NCI-H2196 (cell line): ENCODE results near the gene RAET1L.
"Not testable (repeated sequence)": the region's sequence is repeated elsewhere in the genome, so short reads cannot be mapped to it uniquely, and the experiment has no call there.

ENCODE experiments used
- DNase-seq: peaks from one replicate; lab custom pipeline; 2025; ENCODE audit not compliant: unreplicated experiment; lab: John Stamatoyannopoulos, UW

The RAET1L gene

DNA sequence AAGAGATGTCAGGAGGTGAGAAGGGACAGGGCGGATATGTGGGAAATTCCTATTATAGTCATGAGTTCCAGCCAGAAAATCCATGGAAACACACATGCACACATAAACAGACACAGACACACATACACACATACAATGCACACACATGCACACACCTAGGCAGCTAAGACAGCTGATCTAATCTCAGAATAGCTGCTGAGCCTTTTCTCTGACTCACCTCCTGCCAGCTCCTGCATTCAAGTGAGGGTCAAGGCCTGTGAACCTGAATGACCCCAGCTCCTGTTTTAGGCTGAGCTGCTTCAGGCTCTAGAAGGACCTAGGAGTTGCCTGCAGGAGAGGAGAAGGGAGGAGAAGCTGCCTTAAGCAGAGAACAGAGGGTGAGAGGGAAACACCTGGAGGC, 21.6 kb upstream of the RAET1L start:
- no peak for DNase-seq

DNA sequence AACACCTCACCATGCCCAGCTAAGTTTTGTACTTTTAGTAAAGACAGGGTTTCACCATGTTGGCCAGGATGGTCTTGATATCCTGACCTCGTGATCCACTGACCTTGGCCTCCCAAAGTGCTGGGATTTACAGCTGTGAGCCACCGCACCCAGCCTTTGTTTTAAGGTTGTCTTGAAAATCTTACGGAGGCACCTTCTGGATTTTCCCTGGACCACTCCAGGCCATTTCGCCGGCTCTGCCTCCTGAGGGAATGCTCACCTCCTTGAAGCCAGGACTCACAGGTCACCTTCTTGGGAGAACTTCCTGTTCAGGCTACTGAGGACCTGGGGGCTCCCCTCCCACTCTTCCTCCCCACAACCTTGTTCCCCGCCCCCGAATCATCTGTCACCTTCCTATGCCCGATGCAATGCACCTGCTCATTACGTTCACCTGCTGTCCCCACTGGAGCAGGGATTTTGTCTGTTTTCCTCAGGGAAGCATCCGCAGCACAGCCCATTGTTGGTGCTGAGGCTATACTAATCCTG, 19.4 kb upstream of the RAET1L start:
- no peak for DNase-seq

DNA sequence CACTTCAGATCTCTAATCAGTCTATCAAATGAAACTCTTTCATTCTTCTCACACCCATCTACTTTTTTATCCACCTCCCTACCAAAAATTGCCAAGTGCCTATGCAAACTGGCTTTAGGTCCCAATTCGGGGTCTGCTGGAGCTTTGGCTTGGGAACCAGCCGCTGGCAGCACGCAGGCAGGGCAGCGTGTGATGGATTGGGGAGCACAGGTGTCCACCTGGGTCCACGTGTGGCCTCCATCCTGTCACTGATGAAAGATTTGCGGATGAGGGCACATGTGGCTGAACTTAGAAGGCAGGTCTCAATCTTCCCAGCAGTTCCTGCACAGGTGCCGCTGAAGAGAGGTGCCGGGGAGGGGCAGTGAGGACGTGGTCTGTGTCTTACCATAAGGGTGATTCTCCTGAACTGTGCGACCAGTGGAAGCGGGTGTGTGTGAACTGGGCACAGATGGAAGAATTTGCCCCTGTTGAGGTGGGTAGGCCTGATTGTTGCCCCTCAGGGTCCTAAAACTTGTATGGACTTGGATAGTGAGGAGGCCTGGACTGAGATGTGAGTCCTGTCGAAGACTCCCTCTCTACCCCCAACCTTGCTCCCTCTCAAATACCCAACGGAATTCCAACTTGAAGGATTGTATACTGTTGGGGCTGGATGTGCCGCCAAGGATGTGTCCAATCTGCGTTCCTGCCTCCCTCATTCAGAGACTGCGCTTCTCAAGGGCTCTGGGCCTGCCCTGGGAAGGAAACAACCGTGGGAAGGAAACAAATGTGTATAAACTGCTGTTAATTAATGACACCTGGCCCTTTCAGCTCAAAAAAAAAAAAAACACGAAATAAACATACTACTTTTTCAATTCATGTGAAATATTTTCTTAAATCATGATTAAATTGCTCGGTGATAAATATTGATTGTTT, 18.4 kb upstream of the RAET1L start:
- no peak for DNase-seq

DNA sequence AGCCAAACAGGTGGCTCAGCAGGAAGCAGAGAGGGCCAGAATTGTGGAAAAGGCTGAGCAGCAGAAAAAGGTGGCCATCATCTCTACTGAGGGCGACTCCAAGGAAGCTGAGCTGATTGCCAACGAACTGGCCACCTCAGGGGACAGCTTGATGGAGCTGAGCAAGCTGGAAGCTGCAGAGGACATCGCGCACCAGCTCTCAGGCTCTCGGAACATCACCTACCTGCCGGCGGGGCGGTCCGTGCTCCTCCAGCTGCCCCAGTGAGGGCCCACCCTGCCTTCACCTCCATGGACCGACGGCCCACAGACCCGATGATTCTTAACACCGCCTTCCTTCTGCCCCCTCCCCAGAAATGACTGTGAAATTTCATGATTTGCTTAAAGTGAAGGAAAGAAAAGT, 17.8 kb upstream of the RAET1L start:
- DNase-seq, result no peak

DNA sequence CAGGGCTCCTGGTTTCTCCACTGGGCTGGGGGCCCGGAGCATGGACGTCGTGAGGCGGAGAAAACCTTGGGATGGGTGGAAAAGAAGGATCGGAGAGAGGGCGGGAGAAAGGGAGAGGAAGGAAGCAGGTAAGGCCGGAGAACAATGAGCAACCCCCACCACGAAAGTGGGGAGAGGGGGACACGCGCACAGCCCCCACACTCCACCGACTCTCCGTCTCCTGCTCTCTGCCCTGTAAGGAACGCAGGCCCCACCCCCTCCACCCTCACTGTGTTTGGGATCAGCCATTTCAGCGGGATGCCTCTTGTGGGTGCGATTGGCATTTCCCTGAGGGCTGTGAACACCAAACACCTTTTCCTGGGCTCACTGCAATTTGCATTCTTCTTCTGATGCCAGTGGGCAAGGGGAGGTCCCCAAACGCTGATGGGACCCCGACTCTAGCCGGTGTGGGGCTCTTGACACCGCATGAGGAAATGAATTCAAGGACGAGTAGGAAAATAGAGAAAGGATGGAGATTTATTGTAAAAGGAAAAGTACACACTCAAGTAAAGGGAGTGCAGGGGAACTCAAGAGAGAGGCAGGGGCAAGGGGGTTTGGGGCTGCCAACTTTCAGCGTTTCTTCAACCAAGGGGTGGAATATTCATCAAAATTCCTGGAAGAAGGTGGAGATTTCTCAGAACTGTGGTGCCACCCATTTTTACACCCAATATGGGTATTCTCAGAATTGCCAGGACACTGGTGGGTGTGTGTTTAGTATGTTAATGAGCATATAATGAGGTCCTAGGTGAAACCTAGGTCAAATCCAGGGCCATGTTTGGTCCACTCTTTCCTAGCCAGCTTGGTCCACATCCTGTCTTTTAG, 13.1 kb upstream of the RAET1L start:
- DNase-seq, result no peak

DNA sequence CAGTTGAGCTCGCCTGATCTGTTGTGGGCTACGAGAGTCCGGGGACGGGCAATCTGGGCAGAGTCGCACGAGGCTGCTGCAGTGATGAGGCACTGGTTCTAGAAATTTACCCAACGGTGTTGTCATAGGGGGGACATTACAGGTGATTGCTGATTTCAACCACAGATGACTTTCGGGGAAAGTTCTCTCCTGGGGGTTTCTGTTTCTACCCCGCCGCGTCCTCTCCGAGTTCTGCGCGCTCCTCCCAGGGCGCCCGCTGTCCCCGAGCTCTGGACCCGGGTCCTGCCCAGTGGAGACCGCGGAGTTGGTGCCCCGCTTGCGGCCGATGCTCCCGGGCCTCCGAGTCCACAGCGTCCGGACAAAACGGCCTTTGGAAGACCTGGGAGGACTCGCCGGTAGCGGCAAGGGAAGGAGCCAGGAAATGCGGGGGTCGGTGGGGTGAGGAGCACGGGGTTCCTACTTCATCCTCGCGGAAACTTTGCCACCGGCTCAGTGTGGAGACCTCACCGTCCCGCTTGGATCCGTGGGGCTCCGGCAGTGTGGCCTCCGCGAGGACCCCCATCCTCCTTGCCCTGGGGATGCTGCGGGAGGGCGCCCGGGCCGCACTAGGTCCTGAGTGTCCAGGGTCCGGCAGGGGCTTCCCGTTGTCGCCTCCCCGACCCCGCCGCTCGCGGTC, 12.3 kb upstream of the RAET1L start:
- DNase-seq, result no peak

DNA sequence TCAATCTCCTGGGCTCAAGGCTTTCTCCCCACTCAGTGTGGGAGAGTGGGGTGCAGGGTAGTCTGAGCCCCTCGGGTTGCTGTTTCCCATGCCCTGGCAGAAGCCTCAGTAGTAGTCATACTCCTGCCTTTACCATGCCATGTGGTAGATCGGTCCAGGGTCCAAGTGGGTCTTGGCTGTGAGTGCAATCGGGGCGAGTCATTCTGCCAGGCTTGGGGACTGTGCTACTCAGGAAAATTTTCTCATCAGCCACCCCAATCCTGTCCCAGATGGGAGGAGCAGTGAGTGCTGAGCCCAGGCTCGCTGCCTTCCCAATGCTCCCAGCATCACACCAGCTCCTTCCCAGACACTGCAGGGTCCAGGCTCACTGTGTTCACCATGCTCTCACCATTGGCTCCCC, 10.7 kb upstream of the RAET1L start:
- DNase-seq, result no peak

DNA sequence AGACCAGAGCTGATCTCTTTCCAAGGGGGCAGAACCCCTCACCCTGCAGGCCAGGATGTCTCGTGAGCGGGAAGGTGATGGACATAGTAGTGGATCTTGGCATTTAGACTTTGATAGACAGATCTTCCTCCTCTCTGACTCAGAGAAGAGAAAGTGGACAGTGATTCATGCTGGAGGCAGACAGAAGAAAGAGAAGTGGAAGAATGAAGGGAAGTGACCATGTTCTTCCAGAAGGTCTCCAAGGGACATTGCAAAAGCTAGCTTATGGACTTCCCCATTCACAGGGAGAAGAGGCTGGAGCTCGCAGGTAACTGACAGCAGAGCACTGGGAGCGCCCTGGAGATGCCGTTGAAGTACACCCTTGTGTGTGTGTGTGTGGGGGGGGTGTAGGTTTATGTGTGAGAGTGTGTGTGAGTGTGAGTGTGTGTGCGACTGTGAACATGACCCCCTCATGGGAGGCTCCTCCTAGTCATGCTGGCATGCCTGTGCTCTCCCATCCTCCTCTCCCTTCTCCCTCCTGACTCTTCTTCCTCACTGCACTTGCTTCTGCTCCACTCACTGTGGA, 8.0 kb upstream of the RAET1L start:
- no peak for DNase-seq

DNA sequence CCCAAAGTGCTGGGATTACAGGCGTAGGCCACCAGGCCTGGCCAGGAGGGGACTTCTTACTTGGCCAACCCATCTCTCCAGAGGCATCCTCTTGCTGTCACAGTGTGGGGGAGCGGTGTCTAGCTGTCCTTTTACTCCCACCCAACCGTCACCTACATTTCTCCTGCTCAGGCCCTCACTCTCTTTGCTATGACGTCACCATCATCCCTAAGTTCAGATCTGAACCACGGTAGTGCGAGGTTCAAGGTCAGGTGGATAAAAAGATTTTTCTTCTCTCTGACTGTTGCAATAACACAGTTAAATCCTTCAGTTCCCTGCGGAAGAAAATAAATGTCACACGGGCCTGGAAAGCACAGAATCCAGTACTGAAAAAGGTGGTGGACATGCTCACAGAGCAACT, 7.3 kb upstream of the RAET1L start:
- DNase-seq, result no peak

DNA sequence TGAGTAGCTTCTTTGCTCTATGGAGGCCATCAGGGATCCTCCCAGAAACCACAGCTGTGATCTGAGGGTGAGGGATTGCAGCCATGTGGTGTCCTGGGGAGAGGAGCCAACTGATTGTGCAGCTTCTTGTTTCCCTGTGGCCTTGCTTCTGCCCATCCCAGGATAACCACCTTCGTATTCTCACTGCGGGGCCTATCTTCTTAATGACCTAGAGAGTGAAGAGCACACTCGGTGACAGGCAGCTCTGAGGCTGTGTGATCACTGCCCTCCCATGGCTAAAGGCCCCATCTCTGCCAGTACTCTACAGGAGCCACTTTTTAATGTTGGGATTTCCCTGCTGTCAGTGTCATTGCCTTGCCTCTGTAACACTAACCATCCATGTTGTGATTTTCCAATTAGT, 5.3 kb upstream of the RAET1L start:
- no peak for DNase-seq

DNA sequence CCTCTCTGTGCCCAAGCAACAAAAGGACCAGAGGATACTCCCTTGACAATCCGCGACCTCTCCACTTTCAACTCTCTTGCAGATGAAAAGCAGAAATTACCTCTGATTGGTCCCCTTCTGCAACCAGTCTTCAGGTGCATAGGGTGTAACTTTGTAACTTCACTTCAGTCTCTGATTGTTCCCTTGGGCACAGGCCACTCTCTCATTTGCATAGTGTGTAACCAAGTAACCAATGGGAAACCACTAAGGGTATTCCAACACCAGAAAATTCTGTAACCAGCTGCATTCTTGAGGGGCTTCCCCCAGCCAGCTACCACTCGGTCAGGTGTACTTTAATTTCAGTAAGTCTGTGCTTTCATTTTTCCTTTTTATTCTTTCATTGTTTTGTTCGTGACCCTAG, 4.4 kb upstream of the RAET1L start:
- no peak for DNase-seq

DNA sequence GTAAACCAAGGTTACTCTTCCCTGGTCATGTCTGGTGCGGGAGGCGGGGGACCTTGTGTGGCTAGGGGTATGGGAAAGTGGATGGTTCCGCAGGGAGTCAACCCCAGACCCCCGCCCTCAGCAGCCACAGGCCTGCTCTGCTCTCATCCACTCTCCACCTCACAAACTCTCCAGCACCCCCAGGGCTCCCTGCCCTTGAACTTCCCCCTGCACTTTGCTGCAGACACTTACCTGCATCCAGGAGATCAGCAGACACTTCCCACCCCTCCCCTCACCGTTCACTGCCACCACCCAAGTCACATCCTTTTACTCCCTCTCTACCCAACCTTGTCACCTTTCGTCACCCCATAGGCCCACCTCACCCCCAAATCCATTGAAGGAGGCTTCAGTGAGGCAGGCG, 3.9 kb upstream of the RAET1L start:
- DNase-seq, result no peak

DNA sequence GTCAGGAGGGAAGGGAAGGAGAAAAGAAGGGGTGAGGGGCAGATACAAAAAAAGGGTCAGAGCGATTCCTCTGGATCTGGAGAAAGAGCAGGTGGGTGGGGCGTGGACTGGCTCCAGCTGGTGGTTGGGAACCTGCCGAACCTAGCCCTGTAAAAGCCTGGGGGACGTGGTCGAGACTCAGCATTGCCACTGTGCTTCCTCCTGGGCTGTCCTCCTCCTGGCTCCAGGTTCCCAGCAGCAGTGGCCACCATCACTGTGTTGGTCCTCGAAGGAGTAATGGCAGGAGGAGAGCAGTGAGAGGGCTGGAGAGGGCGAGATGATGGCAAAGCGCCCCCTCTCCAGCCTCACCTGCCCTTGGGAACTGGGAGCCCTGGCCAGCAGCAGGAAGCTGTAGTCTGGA, 3.5 kb upstream of the RAET1L start:
- DNase-seq, result no peak

DNA sequence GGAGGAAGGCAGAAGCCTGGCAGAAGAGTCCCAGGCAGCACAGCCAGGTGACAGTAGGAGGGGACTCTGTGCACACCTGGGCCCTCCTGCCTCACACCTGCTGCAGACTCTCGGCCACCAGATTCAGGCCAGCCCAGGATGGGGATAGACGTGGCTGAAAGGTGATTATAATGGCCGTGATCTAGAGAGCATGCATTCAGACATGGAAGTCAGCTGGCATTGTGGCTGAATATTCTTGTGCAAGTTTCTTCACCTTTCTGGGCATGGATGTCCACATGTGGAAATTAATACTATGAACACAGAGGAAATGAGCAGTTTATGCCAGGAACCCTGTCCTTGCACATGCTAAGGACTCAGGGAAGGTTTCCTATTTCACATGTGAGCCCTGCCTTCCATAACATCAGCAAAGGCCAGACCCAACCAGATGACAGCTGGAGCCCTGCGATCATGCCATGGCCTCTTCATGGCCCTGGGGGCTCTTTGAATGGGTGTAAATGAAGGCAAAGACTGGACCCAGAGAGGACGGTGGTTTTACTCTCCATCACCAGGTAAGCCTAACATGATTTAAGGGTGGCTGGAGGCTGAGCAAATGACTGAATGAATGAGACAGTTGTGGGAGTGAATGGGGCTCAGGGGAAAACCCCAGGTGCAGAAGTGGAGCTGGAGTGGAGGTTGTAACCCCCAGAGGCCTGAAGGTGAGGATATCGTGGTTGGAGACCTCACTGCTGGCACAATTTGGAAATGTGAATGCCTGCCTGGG, 2.7 kb upstream of the RAET1L start:
- no peak for DNase-seq

DNA sequence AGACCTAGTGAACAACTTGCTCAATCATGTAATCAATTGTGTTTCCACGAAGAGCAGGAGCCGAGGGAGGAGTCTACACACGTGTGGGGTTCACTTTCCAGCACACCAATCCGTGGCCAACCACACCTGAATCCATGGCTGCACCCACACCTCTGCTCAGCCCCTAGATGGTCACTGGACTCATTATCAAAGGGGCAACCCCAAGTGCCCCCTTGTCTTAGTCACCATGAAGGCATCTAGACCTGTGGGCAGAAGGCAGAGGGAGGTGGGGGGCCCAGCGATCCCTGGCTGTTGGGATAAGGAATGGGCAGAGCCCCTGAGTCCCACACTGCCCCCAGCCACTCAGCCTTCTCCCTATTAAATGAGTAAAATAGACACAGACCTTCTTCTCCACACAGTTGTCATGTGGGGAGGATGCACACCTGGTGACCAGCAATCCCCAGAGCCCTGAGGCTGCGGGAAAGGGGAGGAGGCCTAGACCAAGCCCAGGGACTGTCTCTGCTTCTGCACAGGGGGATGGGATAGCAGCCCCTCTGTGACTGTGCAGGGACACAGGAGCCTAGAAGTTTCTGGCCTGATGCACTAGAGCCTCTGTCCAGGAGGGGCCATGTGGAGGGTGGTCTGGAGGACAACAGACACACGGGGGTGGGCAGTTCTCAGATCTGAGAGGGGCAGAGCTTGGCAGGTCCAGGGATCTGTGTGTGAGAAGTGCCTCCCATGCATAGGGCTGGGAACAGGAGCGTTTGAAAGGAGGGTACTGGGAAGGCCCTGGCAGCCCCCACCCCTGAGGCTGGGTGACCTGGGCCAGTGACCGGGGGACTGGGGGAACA, 1.9 kb upstream of the RAET1L start:
- DNase-seq, result no peak

DNA sequence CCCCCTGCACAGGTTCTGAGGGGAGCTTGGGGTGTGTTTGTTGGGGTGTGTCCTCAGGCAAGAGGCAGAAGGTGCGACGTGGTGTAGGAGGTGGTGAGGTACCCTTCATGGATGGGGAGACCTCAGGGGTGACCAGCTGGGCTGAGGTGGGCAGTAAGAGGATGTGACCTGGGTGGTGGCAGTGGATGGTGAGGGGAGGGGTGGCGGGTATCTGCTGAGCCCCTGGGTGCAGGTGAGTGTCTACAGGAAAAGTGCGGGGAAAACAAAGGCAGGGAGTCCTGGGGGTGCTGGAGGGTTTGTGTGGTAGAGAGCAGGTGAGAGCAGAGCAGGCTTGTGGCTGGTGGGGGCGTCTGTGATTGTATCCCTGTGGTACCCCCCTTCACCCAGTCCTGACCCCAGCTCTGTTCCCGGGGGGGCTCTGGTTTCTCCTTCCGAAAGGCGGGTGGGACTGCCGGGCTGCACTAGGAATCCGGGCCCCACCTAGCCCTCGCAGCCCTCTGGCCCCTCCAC, 631 bp downstream of the RAET1L start:
- no peak for DNase-seq

DNA sequence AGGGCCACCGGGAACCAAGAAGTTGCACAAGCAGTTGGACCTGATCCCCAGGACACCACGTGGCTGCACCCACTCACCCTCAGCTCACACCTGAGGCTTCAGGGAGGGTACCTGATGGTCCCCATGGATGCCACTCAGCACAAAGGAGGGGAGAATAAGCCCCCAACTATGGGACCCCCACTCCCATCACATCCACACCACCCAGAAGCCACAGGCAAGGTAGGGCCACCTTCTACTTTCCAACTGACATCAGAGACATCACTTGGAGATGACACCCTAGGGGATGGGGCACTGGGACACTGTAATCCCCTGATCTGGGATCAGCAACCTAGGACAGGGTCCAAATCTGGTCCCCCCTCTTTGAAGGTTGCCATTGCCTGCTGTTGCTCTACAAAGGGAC, 1.3 kb downstream of the RAET1L start:
- not testable (repeated sequence) for DNase-seq

DNA sequence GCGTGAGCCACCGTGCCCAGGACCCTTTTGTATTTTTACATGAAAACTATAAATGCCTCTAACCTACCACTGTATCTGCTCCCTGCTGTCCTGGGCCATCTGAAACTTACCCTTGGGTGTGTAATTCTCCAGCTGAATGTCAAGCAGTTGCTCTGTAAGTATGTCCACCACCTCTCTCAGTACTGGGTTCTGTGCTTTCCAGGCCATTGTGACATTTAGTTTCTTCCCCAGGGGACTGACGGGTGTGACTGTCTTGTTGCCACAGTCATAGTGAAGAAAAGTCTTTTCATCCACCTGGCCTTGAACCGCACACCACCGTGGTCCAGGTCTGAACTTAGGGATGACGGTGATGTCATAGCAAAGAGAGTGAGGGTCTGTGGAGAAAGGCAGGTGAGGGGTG, 3.5 kb downstream of the RAET1L start:
- not testable (repeated sequence) for DNase-seq

DNA sequence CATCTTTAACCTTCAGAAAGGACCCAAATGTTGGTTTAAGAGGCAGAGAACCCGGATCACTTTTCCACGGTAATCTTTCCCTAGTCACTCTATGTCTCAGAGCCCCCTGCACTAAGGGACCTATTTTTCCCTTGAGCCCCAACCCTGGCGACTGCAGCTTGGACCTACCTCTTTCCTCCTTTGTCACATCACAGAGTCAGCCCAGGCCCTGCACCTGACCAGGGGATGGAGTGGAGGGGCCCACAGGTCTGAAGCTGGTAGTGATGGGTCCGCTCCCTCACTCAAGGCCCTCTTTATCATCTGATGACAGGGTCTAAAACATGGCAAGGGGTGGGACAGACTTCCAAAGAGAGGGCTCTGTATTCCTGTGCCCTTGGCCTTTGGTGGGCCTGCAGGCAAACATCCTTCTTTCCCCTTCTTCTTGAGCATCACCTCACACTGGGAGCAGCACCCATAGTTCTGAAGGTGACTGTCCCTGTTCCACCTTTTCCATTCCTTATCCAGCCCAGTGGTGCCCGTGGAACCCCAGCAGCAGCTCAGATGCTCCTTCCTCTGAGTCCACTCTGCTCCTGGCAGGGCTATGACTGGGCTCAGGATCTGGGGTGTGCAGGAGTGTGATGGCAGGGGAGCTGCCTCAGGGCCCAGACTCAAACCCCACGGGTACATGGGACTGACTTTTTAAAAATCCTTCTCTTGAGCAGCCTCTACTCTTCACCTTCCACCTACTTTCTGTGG, 6.3 kb downstream of the RAET1L start:
- no peak for DNase-seq
